Naive thymus-derived CD4-positive, alpha-beta T cell (primary cell): ENCODE results near the gene PHIP. TPM values are rescaled to one million over a fixed set of nuclear protein-coding genes. Genes with fewer than 3 reads are reported as not detected.
A peak's percentile ranks its signal among the peaks of the same experiment; 100 is the strongest.

Experiments
- ATAC-seq: fragments of 150-1000 bp; cut with Tn5 transposase; 2 replicates; pipeline ENCODE4 v1.10.0; 2021; ENCODE audit warnings: mild to moderate bottlenecking, moderate library complexity
- CTCF ChIA-PET: fragments of 350-600 bp; sonication (Branson Sonifier 250); formaldehyde crosslinking; loops from one replicate; lab custom pipeline; 2021; ENCODE audit warnings: antibody characterized with exemption; lab: Charles Lee
- POLR2A ChIA-PET: fragments of 350-600 bp; sonication (Branson Sonifier 250); formaldehyde crosslinking; loops from one replicate; lab custom pipeline; 2021; ENCODE audit warnings: antibody characterized with exemption, inconsistent platforms; lab: Charles Lee
- DNase-seq, 9 donors: peaks; one replicate each; pipeline versions ENCODE4 v3.0.0 to v3.0.0-alpha.2; 2020 to 2022; ENCODE audit warnings: mixed read lengths in 1 of 9
- H3K27ac ChIP-seq: one replicate; pipeline ENCODE4 v1.7.0; 2013; ENCODE audit warnings: mild to moderate bottlenecking, low read depth, low read length, moderate library complexity
- H3K27me3 ChIP-seq, 2 donors: one replicate each; pipeline ENCODE4 v1.7.0; 2013; ENCODE audit warnings: low read length in 2 of 2, mild to moderate bottlenecking in 2 of 2, moderate library complexity in 2 of 2; ENCODE audit not compliant: control insufficient read depth in 2 of 2, insufficient read depth in 2 of 2
- H3K36me3 ChIP-seq, 3 experiments: 1 replicate in 2 of 3; 2 replicates in 1 of 3; pipeline ENCODE4 v1.7.0; 2013; ENCODE audit warnings: low read length in 3 of 3, mild to moderate bottlenecking in 3 of 3, moderate library complexity in 1 of 3; ENCODE audit not compliant: insufficient read depth in 3 of 3, control insufficient read depth in 2 of 3
- H3K4me1 ChIP-seq, 2 donors: one replicate each; pipeline ENCODE4 v1.7.0; 2013; ENCODE audit warnings: low read length in 2 of 2, mild to moderate bottlenecking in 2 of 2, moderate library complexity in 1 of 2; ENCODE audit not compliant: control insufficient read depth in 2 of 2, insufficient read depth in 2 of 2
- H3K4me3 ChIP-seq: 2 replicates; pipeline ENCODE4 v1.7.0; 2013; ENCODE audit warnings: mild to moderate bottlenecking, low read length
- H3K9me3 ChIP-seq, 3 experiments: 1 replicate in 2 of 3; 2 replicates in 1 of 3; pipeline ENCODE4 v1.7.0; 2013; ENCODE audit warnings: low read length in 3 of 3; ENCODE audit not compliant: control insufficient read depth in 2 of 3
- H3K27ac Mint-ChIP-seq, 9 donors: one replicate each; pipeline ENCODE4 v1.8.0; 2020 to 2022; ENCODE audit warnings: mixed read lengths in 9 of 9, mild to moderate bottlenecking in 8 of 9, moderate library complexity in 5 of 9, inconsistent platforms in 2 of 9
- H3K27me3 Mint-ChIP-seq, 5 donors: one replicate each; pipeline ENCODE4 v1.8.0; 2021 to 2022; ENCODE audit warnings: mixed read lengths in 5 of 5, mild to moderate bottlenecking in 1 of 5
- H3K36me3 Mint-ChIP-seq, 5 donors: one replicate each; pipeline ENCODE4 v1.8.0; 2020 to 2022; ENCODE audit warnings: mixed read lengths in 5 of 5, mild to moderate bottlenecking in 3 of 5, inconsistent platforms in 1 of 5
- H3K4me1 Mint-ChIP-seq, 7 donors: one replicate each; pipeline ENCODE4 v1.8.0; 2020 to 2022; ENCODE audit warnings: mixed read lengths in 7 of 7, mild to moderate bottlenecking in 3 of 7, inconsistent platforms in 1 of 7
- H3K4me3 Mint-ChIP-seq, 10 donors: one replicate each; pipeline ENCODE4 v1.8.0; 2020 to 2022; ENCODE audit warnings: mild to moderate bottlenecking in 10 of 10, mixed read lengths in 10 of 10, moderate library complexity in 6 of 10, inconsistent platforms in 2 of 10
- H3K9me3 Mint-ChIP-seq, 11 donors: one replicate each; pipeline ENCODE4 v1.8.0; 2020 to 2022; ENCODE audit warnings: mixed read lengths in 11 of 11, mild to moderate bottlenecking in 4 of 11, inconsistent platforms in 1 of 11, moderate library complexity in 1 of 11
- intact Hi-C, 2 donors: fragments of 100-400 bp; cut with micrococcal nuclease; formaldehyde crosslinking; loops; one replicate each; pipeline ENCODE4 v1.15.1; 2023
- polyA plus RNA-seq, 2 donors: library from polyadenylated mRNA; unstranded; fragments of 300-500 nt; fragmentation: Illumina TruSeq; gene quantifications; one replicate each; pipeline ENCODE4 v1.2.3, GENCODE V29; 2021
- total RNA-seq, 6 experiments: library from RNA in 5 of 6; stranded (reverse) in 5 of 6; gene quantifications; 1 replicate in 5 of 6; 2 replicates in 1 of 6; pipeline ENCODE4 v1.2.3 and lab custom pipeline; 2021 to 2026

Gene PHIP
- total and polyA plus RNA-seq, 7 experiments from 2014 or later, result 13.4 to 46.8 (median 41.3) TPM

DNA sequence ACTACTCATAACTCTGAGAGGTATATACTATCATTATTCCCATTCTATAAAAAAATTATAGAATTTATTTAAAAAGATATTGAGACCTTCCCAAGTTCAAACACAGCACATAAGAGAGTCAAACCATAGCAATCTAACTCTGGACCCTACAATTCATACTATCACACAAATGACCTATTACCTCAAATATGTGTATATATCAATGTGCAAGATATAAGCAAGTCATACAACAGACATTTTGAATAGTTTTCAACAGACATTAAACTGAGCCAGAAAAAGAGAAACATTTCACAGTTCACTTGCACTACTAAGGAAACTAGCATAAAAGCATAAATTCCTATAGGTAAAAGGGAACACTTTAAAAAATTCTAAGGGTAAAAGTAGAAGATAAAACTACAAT is 11.7 kb downstream of the PHIP start:
- H3K27ac Mint-ChIP-seq, result no peak overlapping the region
- intact Hi-C loops, result no loop called here

DNA sequence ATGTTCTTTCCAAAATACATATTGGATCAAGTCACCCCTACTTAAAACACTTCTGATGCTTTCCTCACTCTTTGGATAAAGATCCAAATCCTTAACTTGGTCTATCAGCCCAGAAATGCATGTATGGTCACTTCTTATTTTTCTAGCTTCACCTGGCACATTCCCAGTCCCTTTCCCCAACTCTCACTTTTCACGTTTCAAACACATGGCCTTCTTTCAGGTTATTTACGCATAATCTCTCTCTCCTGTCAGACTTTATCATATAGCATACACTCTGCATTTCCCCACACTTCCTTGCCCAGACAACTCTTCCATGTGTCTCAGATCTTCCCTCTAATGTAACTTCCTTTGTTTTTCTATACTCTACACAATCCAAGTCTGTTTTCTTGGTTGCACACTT is 12.8 kb downstream of the PHIP start:
- H3K9me3 Mint-ChIP-seq, result no peaks in the 10 kb centered on the region
- CTCF ChIA-PET, result no interaction called here
- peaks cover 0 to 4% (median 0%) of the 10 kb centered on the region in 3 experiments for H3K36me3 ChIP-seq
- H3K27ac Mint-ChIP-seq, result no peak overlapping the region
- intact Hi-C loops, result no loop called here
- H3K27me3 ChIP-seq, result no peaks in the 10 kb centered on the region
- DNase-seq (no peak), ATAC-seq (peak; percentile 18)
- H3K4me3 Mint-ChIP-seq, result no peak overlapping the region
- POLR2A ChIA-PET, result interaction anchor here (6.8 kb wide), 1 partner anchor 13 kb away, joined by 44 read pairs; the partner anchor contains the start of gene PHIP
- H3K9me3 ChIP-seq, result no peaks in the 10 kb centered on the region
- peaks cover 3 to 26% (median 19%) of the 10 kb centered on the region in 7 donors for H3K4me1 Mint-ChIP-seq
- peaks cover 0 to 11% (median 7%) of the 10 kb centered on the region in 5 donors for H3K36me3 Mint-ChIP-seq
- H3K4me1 ChIP-seq, result peaks cover 1 to 16% of the 10 kb centered on the region in 2 donors
- no peak overlapping the region for H3K4me3 ChIP-seq
- no peaks in the 10 kb centered on the region for H3K27me3 Mint-ChIP-seq
- H3K27ac ChIP-seq, result no peak overlapping the region

More for the DNA sequence above, 11.7 kb downstream of the PHIP start:
- no peak for ATAC-seq
- H3K4me3 ChIP-seq, result no peak overlapping the region
- H3K4me1 ChIP-seq, result peaks cover 4 to 19% of the 10 kb centered on the region in 2 donors
- ChIA-PET POLR2A (interaction anchor here (6.8 kb wide), 1 partner anchor 11 kb away, joined by 44 read pairs; the partner anchor contains the start of gene PHIP), CTCF (interaction anchor here (0.6 kb wide), 1 partner anchor 9 kb away, joined by 3 read pairs; no protein-coding TSS in a partner anchor)
- H3K9me3 ChIP-seq, result no peaks in the 10 kb centered on the region
- no peaks in the 10 kb centered on the region for H3K27me3 Mint-ChIP-seq
- H3K4me3 Mint-ChIP-seq, result no peak overlapping the region
- H3K36me3 Mint-ChIP-seq, result peaks cover 0 to 15% (median 5%) of the 10 kb centered on the region in 5 donors
- H3K36me3 ChIP-seq, result no peaks in the 10 kb centered on the region
- H3K4me1 Mint-ChIP-seq, result peaks cover 11 to 37% (median 28%) of the 10 kb centered on the region in 7 donors
- no peak overlapping the region for H3K27ac ChIP-seq
- no peak for DNase-seq
- no peaks in the 10 kb centered on the region for H3K27me3 ChIP-seq
- H3K9me3 Mint-ChIP-seq, result no peaks in the 10 kb centered on the region

DNA sequence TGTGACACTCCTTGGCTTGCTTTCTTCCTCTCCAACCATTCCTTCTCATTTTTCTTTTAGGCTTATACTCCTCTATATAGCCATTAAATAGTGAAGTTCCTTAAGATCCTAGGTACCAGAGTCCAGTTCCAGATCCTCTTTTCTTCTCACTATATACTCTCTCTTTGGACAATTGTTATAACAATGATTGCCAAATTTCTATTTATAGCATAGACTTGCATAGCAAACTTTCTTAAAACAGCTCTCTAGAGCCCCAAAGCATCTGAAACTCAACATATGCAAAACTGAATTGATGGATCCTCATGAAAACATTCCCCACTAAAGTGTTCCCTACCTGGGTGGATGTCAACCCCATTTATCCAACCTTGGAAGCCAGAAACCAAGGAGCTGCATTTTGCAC is 13.4 kb downstream of the PHIP start:
- ATAC-seq (no peak), DNase-seq (no peak)
- H3K4me1 Mint-ChIP-seq, result peaks cover 2 to 24% (median 19%) of the 10 kb centered on the region in 7 donors
- POLR2A ChIA-PET, result interaction anchor here (6.8 kb wide), 1 partner anchor 13 kb away, joined by 44 read pairs; the partner anchor contains the start of gene PHIP
- H3K36me3 ChIP-seq, result peaks cover 0 to 7% (median 3%) of the 10 kb centered on the region in 3 experiments
- no peaks in the 10 kb centered on the region for H3K27me3 Mint-ChIP-seq
- H3K27me3 ChIP-seq, result no peaks in the 10 kb centered on the region
- no peaks in the 10 kb centered on the region for H3K9me3 ChIP-seq
- H3K36me3 Mint-ChIP-seq, result peaks cover 1 to 15% (median 10%) of the 10 kb centered on the region in 5 donors
- CTCF ChIA-PET, result no interaction called here
- no peak overlapping the region for H3K4me3 Mint-ChIP-seq
- intact Hi-C loops, result no loop called here
- no peak overlapping the region for H3K27ac ChIP-seq
- no peak overlapping the region for H3K27ac Mint-ChIP-seq
- H3K9me3 Mint-ChIP-seq, result no peaks in the 10 kb centered on the region
- H3K4me3 ChIP-seq, result no peak overlapping the region
- H3K4me1 ChIP-seq, result peaks cover 0 to 14% of the 10 kb centered on the region in 2 donors

DNA sequence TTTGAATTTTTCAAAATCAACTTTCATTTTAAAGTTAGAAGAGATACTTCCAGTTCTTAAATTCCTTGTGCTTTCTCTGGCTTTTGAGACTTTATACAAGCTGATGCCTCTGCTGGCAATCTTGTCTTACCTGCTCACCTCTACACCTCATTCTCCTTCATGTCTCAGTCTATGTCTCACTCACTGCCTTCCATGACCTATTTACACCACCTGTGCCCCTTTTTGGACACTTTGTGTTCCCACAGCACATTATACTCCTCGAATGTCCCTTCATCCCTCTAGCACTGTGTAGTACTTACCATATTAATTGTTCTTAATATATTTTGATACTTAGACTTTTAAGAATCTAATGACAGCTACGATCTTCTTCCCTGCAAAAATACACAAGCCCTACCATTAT is 15.3 kb downstream of the PHIP start:
- Mint-ChIP-seq H3K27ac (no peak overlapping the region), H3K4me3 (no peak overlapping the region), H3K4me1 (peaks cover 2 to 30% (median 18%) of the 10 kb centered on the region in 7 donors), H3K9me3 (no peaks in the 10 kb centered on the region), H3K36me3 (peaks cover 3 to 27% (median 17%) of the 10 kb centered on the region in 5 donors), H3K27me3 (no peaks in the 10 kb centered on the region)
- ATAC-seq (no peak), DNase-seq (no peak)
- ChIA-PET POLR2A (interaction anchor here (1.1 to 3.1 kb wide), 3 partner anchors 10 to 22 kb away, joined by 3 to 18 read pairs (median 4); partner anchors contain the start of gene PHIP), CTCF (no interaction called here)
- Histone ChIP-seq H3K27ac (no peak overlapping the region), H3K9me3 (no peaks in the 10 kb centered on the region), H3K4me1 (peaks cover 0 to 14% of the 10 kb centered on the region in 2 donors), H3K4me3 (no peak overlapping the region), H3K36me3 (peaks cover 4 to 15% (median 11%) of the 10 kb centered on the region in 3 experiments), H3K27me3 (no peaks in the 10 kb centered on the region)
- intact Hi-C loops, result no loop called here

DNA sequence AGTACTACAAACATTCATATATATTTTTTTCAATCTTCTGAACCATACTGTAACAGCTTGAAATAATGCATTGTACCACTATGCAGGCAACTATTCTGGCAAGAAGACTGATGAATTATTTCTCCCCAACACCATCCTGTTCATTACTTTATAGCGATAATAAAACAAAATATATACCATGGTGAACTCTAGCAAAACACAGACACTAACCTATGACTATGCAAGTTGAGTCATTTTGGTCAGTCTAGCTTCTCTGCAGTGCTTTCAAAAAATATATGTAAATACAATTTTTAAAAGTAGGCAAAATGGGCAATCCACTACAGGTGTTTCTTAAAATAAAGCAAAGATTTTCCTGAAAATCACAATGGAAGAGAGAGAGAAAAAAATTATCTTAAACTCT is 20.3 kb downstream of the PHIP start:
- ChIA-PET POLR2A (no interaction called here), CTCF (interaction anchor here (0.6 kb wide), 1 partner anchor 9 kb away, joined by 3 read pairs; no protein-coding TSS in a partner anchor)
- Mint-ChIP-seq H3K9me3 (peaks cover 0 to 2% (median 0%) of the 10 kb centered on the region in 11 donors), H3K27me3 (no peaks in the 10 kb centered on the region), H3K27ac (no peak overlapping the region), H3K36me3 (peaks cover 10 to 62% (median 42%) of the 10 kb centered on the region in 5 donors), H3K4me1 (peaks cover 6 to 45% (median 20%) of the 10 kb centered on the region in 7 donors), H3K4me3 (no peak overlapping the region)
- Histone ChIP-seq H3K27me3 (no peaks in the 10 kb centered on the region), H3K4me1 (no peaks in the 10 kb centered on the region), H3K4me3 (no peak overlapping the region), H3K36me3 (peaks cover 15 to 43% (median 16%) of the 10 kb centered on the region in 3 experiments), H3K27ac (no peak overlapping the region), H3K9me3 (no peaks in the 10 kb centered on the region)
- intact Hi-C loops, result loop anchor here in 1 of 2 donors (2.0 kb wide), 1 partner anchor 17 kb away; no protein-coding TSS in a partner anchor
- DNase-seq, result no peak
- no peak for ATAC-seq

DNA sequence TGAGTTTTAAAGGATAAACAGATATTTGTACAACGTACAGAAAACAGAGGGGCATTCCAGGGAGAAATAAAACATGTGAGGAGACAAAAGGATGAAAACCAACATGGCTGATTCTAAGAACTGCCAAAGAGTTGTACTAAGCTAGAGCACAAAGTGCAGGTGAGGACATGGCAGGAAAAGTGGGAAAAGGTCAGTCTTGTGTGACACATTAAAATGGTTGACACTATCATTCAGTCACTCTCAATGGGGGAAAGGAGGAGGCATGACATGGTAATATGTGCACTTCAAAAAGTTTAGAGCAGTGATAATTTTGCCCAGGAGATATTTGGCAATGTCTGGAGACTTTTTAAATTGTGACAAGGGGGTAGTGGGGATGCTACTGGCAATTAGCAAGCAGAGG is 21.8 kb downstream of the PHIP start:
- peaks cover 0 to 12% (median 3%) of the 10 kb centered on the region in 11 donors for H3K9me3 Mint-ChIP-seq
- ChIA-PET CTCF (no interaction called here), POLR2A (no interaction called here)
- H3K27ac ChIP-seq, result no peak overlapping the region
- ATAC-seq (no peak), DNase-seq (no peak)
- H3K36me3 Mint-ChIP-seq, result peaks cover 19 to 77% (median 57%) of the 10 kb centered on the region in 5 donors
- no peak overlapping the region for H3K4me3 Mint-ChIP-seq
- no peaks in the 10 kb centered on the region for H3K27me3 Mint-ChIP-seq
- H3K36me3 ChIP-seq, result peaks cover 16 to 50% (median 16%) of the 10 kb centered on the region in 3 experiments
- peaks cover 6 to 53% (median 26%) of the 10 kb centered on the region in 7 donors for H3K4me1 Mint-ChIP-seq
- peak overlapping the region in 2 of 9 donors; percentile 3 to 55 for H3K27ac Mint-ChIP-seq
- no peak overlapping the region for H3K4me3 ChIP-seq
- intact Hi-C loops, result loop anchor here in 1 of 2 donors (2.0 kb wide), 1 partner anchor 15 kb away; no protein-coding TSS in a partner anchor
- no peaks in the 10 kb centered on the region for H3K4me1 ChIP-seq
- H3K9me3 ChIP-seq, result no peaks in the 10 kb centered on the region
- H3K27me3 ChIP-seq, result no peaks in the 10 kb centered on the region
